Neuron (in vitro differentiated cells): ENCODE data around the gene SLX9.

Source experiments
- H2AFZ ChIP-seq: one replicate; pipeline ENCODE4 v1.6.1; 2013; ENCODE audit warnings: low read depth, mild to moderate bottlenecking, inconsistent platforms, low read length, moderate library complexity
- H3K27me3 ChIP-seq: one replicate; pipeline ENCODE4 v1.6.1; 2013; ENCODE audit warnings: low read length; ENCODE audit not compliant: insufficient read depth
- H3K36me3 ChIP-seq: one replicate; pipeline ENCODE4 v1.6.1; 2013; ENCODE audit warnings: low read length; ENCODE audit not compliant: insufficient read depth
- H3K4me1 ChIP-seq: one replicate; pipeline ENCODE4 v1.6.1; 2013; ENCODE audit warnings: low read length; ENCODE audit not compliant: insufficient read depth
- H3K4me3 ChIP-seq: 2 replicates; pipeline ENCODE4 v1.5.1; 2013; ENCODE audit warnings: mild to moderate bottlenecking, low read length, moderate library complexity
- H3K9me3 ChIP-seq: one replicate; pipeline ENCODE4 v1.6.1; 2013; ENCODE audit warnings: low read length

SLX9 gene

GRCh38 chr21:44955141-44955797 is 15.4 kb downstream of the SLX9 start:
- H3K4me1 ChIP-seq, result peaks cover 37% of the 10 kb centered on the region
- H3K36me3 ChIP-seq, result peaks cover 17% of the 10 kb centered on the region
- no peak overlapping the region for H2AFZ ChIP-seq
- no peak overlapping the region for H3K4me3 ChIP-seq
- H3K9me3 ChIP-seq, result no peaks in the 10 kb centered on the region
- no peaks in the 10 kb centered on the region for H3K27me3 ChIP-seq

GRCh38 chr21:44955798-44956175 is 16.0 kb downstream of the SLX9 start:
- no peak overlapping the region for H3K4me3 ChIP-seq
- no peak overlapping the region for H2AFZ ChIP-seq
- H3K4me1 ChIP-seq, result peaks cover 37% of the 10 kb centered on the region
- H3K36me3 ChIP-seq, result peaks cover 22% of the 10 kb centered on the region
- H3K27me3 ChIP-seq, result no peaks in the 10 kb centered on the region
- H3K9me3 ChIP-seq, result no peaks in the 10 kb centered on the region

GRCh38 chr21:44956356-44957046 is 16.7 kb downstream of the SLX9 start:
- Histone ChIP-seq H3K27me3 (no peaks in the 10 kb centered on the region), H2AFZ (no peak overlapping the region), H3K9me3 (no peaks in the 10 kb centered on the region), H3K4me3 (no peak overlapping the region), H3K36me3 (peaks cover 28% of the 10 kb centered on the region), H3K4me1 (peaks cover 37% of the 10 kb centered on the region)

- Histone ChIP-seq H3K36me3 (peaks cover 31% of the 10 kb centered on the region), H3K4me3 (no peak overlapping the region), H3K27me3 (no peaks in the 10 kb centered on the region), H3K4me1 (peaks cover 37% of the 10 kb centered on the region), H3K9me3 (no peaks in the 10 kb centered on the region), H2AFZ (no peak overlapping the region)
Measured at GRCh38 chr21:44957047-44957831, 17.4 kb downstream of the SLX9 start.

GRCh38 chr21:44957901-44958451 is 18.1 kb downstream of the SLX9 start:
- no peak overlapping the region for H2AFZ ChIP-seq
- H3K4me3 ChIP-seq, result no peak overlapping the region
- peaks cover 37% of the 10 kb centered on the region for H3K4me1 ChIP-seq
- H3K9me3 ChIP-seq, result peaks cover 5% of the 10 kb centered on the region
- peaks cover 37% of the 10 kb centered on the region for H3K36me3 ChIP-seq
- no peaks in the 10 kb centered on the region for H3K27me3 ChIP-seq

DNA sequence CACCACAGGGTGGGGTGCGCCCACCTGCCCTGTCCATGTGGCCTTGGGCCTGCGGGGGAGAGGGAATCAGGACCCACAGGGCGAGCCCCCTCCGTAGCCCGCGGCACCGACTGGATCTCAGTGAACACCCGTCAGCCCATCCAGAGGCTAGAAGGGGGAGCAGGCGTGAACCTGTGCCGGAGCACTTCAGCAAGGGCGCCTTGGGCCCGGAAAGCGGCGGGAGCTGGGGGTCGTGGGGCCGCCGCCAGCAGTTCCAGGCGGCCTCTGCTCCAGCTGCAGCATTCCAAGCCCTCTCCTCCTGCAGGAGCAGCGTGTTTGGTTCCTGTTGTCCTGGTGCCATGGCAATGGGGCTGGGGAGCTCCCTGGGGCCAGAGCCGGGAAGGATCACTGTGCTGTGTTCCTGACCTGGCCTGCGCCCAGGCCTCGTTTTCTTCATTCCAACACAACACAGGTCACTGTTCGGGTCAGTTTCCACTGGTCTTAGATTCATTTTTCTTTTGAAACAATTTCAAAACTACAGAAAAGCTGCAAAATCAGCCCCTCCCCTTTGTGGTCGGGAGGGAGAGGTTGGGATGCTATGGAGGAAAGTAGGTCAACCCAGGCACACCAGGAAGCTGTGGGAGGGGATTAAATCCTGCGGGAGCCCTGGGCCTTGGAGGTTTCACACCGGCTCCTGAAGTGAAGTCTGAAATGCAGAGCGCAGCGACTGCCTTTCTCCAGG is 18.8 kb downstream of the SLX9 start:
- H3K27me3 ChIP-seq, result no peaks in the 10 kb centered on the region
- no peak overlapping the region for H2AFZ ChIP-seq
- H3K4me1 ChIP-seq, result peaks cover 37% of the 10 kb centered on the region
- H3K4me3 ChIP-seq, result no peak overlapping the region
- peaks cover 35% of the 10 kb centered on the region for H3K36me3 ChIP-seq
- H3K9me3 ChIP-seq, result peaks cover 5% of the 10 kb centered on the region

DNA sequence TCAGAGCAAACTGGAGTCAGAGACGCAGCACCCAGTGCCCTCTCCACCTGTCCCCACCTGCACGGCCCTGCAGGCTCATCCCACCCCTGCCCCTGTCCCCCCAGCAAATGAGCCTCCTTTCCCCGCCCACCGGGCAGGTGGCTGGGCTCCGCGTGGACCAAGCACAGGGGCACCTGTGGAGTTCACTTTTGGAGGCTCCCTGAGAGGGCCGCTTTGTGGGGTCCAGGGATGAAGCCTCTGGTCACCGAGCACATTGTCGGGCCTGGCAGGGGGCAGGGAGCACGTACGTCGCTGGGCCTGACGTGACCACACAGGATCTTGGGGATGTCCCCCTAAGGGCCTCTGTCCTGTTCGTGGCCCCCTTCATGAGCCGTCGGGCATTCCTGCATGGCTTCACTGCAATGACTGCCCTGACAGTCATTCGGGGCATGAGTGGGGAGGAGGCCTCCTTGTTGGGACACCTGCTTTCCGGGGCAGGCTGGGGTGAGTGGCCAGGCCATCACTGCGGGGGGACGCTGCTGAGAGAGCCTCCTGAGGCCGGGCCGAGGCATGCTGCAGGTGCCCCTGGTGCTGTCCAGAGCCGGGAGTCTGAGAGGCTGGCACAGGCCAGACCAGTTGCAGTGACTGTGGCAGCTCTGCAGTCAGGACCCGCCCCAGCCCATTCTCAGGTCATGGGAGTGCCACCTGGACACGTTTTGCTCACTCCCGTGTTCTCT is 19.7 kb downstream of the SLX9 start:
- H3K4me3 ChIP-seq, result no peak overlapping the region
- no peak overlapping the region for H2AFZ ChIP-seq
- H3K36me3 ChIP-seq, result peaks cover 32% of the 10 kb centered on the region
- H3K27me3 ChIP-seq, result no peaks in the 10 kb centered on the region
- peaks cover 5% of the 10 kb centered on the region for H3K9me3 ChIP-seq
- H3K4me1 ChIP-seq, result peaks cover 37% of the 10 kb centered on the region

DNA sequence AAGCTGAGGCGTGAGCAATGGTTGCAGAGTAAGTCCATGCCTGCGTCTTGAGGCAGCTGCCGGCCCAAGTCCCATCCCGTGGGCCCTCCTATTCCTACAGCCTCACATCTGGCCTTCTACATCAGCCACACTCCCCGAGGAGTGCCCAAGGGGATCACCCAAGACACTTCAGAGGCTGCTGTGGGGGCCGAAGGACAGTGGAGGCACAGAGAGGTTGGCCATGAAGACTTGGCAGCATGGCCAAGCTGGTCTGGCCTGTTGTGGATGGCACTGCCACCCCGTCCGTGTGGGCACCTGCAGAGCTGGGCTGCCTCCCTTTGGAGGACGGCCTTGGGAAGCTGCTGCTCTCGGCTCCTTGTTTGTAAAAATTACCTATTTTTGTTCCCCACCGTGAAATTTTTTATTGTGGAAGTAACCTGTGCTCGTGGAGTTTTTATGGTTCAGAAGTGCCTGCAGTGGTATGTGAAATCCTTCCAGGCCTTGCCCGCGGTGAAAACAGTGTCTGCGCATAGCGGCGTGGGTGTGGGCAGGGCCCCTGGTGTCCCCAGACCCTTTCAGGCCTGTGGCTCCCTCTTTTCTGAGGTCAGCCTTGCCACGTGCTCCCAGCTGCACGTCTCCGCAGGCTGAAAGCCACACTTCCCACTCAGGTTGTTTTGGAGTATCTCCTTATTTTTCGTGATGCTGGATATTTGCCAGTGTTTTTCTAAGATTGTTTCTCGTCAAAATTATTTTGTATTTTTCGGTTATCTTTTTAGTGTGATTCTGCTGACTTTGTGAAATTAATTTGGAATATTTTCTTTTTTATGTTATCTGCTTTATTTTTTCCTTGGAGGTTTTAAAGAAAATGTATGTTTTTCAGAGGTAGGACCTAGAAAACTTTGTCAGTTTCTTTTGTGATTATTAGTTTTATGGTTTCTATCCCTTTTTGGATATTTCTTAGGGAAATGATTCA is 20.6 kb downstream of the SLX9 start:
- peaks cover 33% of the 10 kb centered on the region for H3K4me1 ChIP-seq
- H3K4me3 ChIP-seq, result no peak overlapping the region
- no peak overlapping the region for H2AFZ ChIP-seq
- H3K27me3 ChIP-seq, result no peaks in the 10 kb centered on the region
- peaks cover 36% of the 10 kb centered on the region for H3K36me3 ChIP-seq
- H3K9me3 ChIP-seq, result peaks cover 5% of the 10 kb centered on the region

DNA sequence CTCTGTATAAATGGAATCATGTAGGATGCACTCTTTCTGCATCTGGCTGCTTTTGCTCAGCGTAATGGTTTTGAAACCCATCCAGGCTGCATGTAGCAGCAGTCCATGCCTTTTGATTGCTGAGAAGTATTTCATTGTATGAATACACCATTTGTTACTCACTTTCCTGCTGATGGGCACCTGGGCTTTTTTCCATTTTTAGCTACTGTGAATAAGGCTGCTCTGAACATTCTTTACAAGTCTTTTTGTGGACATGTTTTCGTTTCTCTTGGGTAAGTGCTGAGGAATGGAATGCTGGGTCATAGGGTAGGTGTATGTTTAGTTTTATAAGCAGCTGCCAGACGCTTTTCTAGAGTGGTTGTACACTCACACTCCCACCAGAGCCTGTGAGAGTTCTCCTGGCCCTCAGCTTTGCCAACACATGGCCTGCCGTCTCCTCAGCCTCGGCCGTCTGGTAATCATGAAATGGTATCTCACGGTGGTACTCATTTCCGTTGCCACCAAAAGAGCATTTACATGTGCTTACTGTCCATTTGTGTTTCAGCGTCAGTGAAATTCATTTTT is 22.7 kb downstream of the SLX9 start:
- Histone ChIP-seq H2AFZ (no peak overlapping the region), H3K9me3 (peaks cover 5% of the 10 kb centered on the region), H3K27me3 (no peaks in the 10 kb centered on the region), H3K4me1 (peaks cover 27% of the 10 kb centered on the region), H3K36me3 (peaks cover 34% of the 10 kb centered on the region), H3K4me3 (no peak overlapping the region)

DNA sequence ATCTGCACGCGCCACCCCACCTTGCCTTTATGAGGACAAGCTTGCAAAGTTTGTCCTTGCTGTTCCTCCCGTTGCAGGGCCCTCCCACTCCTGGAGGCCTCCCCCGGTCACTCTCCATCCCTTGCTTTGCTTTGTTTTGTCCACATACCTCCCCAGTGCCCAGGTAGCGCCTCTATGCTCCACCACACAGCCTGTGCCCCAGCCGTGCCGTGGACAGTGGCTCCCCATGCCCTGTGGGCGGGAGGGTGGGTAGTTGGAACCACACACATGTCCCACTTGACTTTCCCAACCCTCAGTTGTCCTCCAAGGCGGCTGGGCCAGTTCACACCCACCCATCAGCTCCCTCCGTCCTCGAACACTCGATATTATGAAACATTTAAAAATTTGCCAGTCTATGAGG is 24.6 kb downstream of the SLX9 start:
- H3K9me3 ChIP-seq, result peaks cover 5% of the 10 kb centered on the region
- H3K4me3 ChIP-seq, result no peak overlapping the region
- H3K27me3 ChIP-seq, result no peaks in the 10 kb centered on the region
- H3K36me3 ChIP-seq, result peaks cover 39% of the 10 kb centered on the region
- H3K4me1 ChIP-seq, result peaks cover 8% of the 10 kb centered on the region
- no peak overlapping the region for H2AFZ ChIP-seq

- Histone ChIP-seq H3K4me1 (no peaks in the 10 kb centered on the region), H3K9me3 (peaks cover 5% of the 10 kb centered on the region), H3K4me3 (no peak overlapping the region), H3K27me3 (no peaks in the 10 kb centered on the region), H3K36me3 (peaks cover 33% of the 10 kb centered on the region), H2AFZ (no peak overlapping the region)
Measured at GRCh38 chr21:44965251-44966022, 25.6 kb downstream of the SLX9 start.
